Measurements from ENCODE around the gene CWC27.
A peak's percentile ranks its signal among the peaks of the same experiment; 100 is the strongest.
"Not testable (repeated sequence)": the region's sequence is repeated elsewhere in the genome, so short reads cannot be mapped to it uniquely, and the experiment has no call there.

The CWC27 gene

GRCh38 chr5:64789457-64789856 lies 20.7 kb downstream of the CWC27 start:
- DNase-seq, result no peak

- no peak for DNase-seq
Measured at GRCh38 chr5:64790210-64790609, 21.5 kb downstream of the CWC27 start.

GRCh38 chr5:64792469-64792868 lies 23.7 kb downstream of the CWC27 start:
- no peak for DNase-seq

GRCh38 chr5:64794053-64794770 lies 25.5 kb downstream of the CWC27 start:
- no peak for DNase-seq

GRCh38 chr5:64796301-64796700 lies 27.6 kb downstream of the CWC27 start:
- no peak for DNase-seq

- DNase-seq, result no peak
Measured at GRCh38 chr5:64800926-64801325, 32.2 kb downstream of the CWC27 start.

- no peak for DNase-seq
Measured at GRCh38 chr5:64806537-64806936, 37.8 kb downstream of the CWC27 start.

GRCh38 chr5:64807520-64807919 lies 38.8 kb downstream of the CWC27 start:
- no peak for DNase-seq

GRCh38 chr5:64811050-64811640 lies 42.4 kb downstream of the CWC27 start:
- DNase-seq, result peak; percentile 75

GRCh38 chr5:64814073-64814472 lies 45.3 kb downstream of the CWC27 start:
- no peak for DNase-seq

GRCh38 chr5:64818245-64818644 lies 49.5 kb downstream of the CWC27 start:
- DNase-seq, result no peak

- DNase-seq, result not testable (repeated sequence)
Measured at GRCh38 chr5:64819345-64819744, 50.6 kb downstream of the CWC27 start.

- no peak for DNase-seq
Measured at GRCh38 chr5:64822320-64822719, 53.6 kb downstream of the CWC27 start.

GRCh38 chr5:64826541-64826940 lies 57.8 kb downstream of the CWC27 start:
- DNase-seq, result no peak

- peak; percentile 7 for DNase-seq
Measured at GRCh38 chr5:64827703-64828102, 59.0 kb downstream of the CWC27 start.

GRCh38 chr5:64830650-64831049 lies 61.9 kb downstream of the CWC27 start:
- not testable (repeated sequence) for DNase-seq

- DNase-seq, result no peak
Measured at GRCh38 chr5:64831996-64832395, 63.3 kb downstream of the CWC27 start.

GRCh38 chr5:64834037-64834436 lies 65.3 kb downstream of the CWC27 start:
- no peak for DNase-seq

GRCh38 chr5:64834611-64835010 lies 65.9 kb downstream of the CWC27 start:
- DNase-seq, result no peak

- DNase-seq, result no peak
Measured at GRCh38 chr5:64835266-64835665, 66.5 kb downstream of the CWC27 start.

- DNase-seq, result no peak
Measured at GRCh38 chr5:64836190-64836755, 67.5 kb downstream of the CWC27 start.

- DNase-seq, result no peak
Measured at GRCh38 chr5:64836786-64837185, 68.1 kb downstream of the CWC27 start.

GRCh38 chr5:64838376-64838775 lies 69.6 kb downstream of the CWC27 start:
- no peak for DNase-seq

GRCh38 chr5:64838803-64839202 lies 70.1 kb downstream of the CWC27 start:
- no peak for DNase-seq

GRCh38 chr5:64839936-64840335 lies 71.2 kb downstream of the CWC27 start:
- DNase-seq, result no peak
